Astrocyte of the spinal cord (primary cell): ENCODE results near the gene HS6ST1.

ENCODE experiments used
- DNase-seq: peaks from one replicate; pipeline ENCODE4 v3.0.0; 2011; ENCODE audit warnings: low read depth, low spot score
- H3K4me3 ChIP-seq: 2 replicates; pipeline ENCODE4 v1.5.1; 2011; ENCODE audit warnings: low read depth, mild to moderate bottlenecking, low read length, moderate library complexity
- in situ Hi-C: cut with HindIII; loops from 2 replicates; pipeline ENCODE4 v1.10.0; 2017; ENCODE audit warnings: low sequenced_read_pairs
- TF ChIP-seq, protein P1 (sequence below): IDR thresholded peaks from 2 replicates; pipeline ENCODE4 v1.5.1; 2012; ENCODE audit warnings: low read depth, mild to moderate bottlenecking, low read length, inconsistent platforms

The HS6ST1 gene

DNA sequence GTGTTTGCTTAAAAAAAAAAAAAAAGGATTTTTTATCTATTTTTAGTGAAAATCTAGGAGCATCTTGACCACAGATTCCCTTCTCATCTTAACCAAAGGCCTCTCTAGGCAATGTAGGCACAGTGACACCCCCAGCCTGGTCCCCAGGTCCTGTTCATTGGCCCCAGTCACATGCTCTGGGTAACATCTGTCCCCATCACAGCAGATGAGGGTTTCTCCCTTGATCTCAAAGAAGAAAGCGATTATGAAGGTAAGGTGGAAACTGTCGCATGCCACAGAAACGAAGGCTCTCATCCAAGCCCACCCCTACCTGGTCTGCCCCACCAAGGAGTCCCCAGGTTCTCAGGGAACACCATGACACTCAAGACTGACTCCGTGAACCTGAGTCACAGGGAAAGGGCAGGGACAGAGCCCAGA lies 4.7 kb downstream of the HS6ST1 start:
- in situ Hi-C loops = no loop called here

DNA sequence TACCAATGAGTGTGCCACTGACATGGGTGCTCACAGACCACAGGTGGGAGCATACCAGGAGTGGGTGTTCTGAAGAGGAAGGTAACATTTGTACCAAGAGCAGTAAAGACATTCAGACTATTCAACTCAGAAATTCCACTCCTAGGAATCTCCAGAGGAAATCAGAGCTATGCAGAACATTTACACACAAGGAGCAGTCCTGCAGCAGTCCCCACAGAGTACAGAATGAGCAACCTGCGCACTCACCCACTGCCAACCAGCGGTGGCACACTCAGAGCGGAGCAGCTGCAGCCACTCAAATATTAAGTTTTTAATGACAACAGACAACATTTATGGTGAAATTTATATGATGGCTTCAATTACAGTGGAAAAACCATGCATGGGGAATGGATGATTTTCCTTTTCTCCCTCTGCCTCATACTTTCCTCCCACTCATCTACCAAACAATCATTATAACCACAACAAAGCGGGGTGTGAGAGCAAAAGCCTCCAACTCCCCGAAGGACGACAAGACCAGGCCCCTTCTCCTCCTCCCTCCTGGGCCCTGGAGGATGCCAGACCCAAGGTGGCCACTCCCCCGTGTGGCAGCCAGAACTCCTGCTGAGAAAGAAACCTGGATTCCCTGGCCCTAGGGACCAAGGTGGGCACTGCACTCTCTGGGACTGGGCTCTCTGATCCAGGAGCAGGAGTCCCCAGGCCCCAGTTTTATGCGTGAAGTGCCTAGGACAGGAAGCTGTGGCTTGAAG lies 5.4 kb downstream of the HS6ST1 start:
- TF ChIP-seq, protein P1, sequence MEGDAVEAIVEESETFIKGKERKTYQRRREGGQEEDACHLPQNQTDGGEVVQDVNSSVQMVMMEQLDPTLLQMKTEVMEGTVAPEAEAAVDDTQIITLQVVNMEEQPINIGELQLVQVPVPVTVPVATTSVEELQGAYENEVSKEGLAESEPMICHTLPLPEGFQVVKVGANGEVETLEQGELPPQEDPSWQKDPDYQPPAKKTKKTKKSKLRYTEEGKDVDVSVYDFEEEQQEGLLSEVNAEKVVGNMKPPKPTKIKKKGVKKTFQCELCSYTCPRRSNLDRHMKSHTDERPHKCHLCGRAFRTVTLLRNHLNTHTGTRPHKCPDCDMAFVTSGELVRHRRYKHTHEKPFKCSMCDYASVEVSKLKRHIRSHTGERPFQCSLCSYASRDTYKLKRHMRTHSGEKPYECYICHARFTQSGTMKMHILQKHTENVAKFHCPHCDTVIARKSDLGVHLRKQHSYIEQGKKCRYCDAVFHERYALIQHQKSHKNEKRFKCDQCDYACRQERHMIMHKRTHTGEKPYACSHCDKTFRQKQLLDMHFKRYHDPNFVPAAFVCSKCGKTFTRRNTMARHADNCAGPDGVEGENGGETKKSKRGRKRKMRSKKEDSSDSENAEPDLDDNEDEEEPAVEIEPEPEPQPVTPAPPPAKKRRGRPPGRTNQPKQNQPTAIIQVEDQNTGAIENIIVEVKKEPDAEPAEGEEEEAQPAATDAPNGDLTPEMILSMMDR = peak; percentile 42
- DNase-seq = no peak
- H3K4me3 ChIP-seq = no peak overlapping the region
- in situ Hi-C loops = no loop called here

More for the DNA sequence above, 4.7 kb downstream of the HS6ST1 start:
- no peak for DNase-seq
- TF ChIP-seq, protein P1 = no peak
- no peak overlapping the region for H3K4me3 ChIP-seq

DNA sequence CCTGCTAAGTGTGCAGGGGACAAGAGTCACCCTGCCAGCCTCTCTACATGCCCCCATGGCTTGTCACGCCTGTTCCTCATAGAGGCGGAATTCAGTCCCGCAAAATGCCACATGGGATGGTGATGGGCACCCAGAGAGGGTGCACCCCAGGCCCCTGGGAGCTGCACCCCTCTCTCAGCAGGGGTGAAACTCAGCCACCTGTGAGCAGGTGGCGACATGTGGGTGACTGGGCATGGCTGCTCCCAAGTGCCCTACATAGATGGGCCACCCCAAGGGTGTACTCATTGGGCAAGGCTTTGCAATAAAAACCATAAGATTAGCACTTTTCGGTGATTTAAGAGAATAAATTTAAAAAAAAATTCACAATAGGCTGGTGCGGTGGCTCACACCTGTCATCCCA lies 6.3 kb downstream of the HS6ST1 start:
- TF ChIP-seq, protein P1 = no peak
- H3K4me3 ChIP-seq = no peak overlapping the region
- in situ Hi-C loops = no loop called here
- no peak for DNase-seq

DNA sequence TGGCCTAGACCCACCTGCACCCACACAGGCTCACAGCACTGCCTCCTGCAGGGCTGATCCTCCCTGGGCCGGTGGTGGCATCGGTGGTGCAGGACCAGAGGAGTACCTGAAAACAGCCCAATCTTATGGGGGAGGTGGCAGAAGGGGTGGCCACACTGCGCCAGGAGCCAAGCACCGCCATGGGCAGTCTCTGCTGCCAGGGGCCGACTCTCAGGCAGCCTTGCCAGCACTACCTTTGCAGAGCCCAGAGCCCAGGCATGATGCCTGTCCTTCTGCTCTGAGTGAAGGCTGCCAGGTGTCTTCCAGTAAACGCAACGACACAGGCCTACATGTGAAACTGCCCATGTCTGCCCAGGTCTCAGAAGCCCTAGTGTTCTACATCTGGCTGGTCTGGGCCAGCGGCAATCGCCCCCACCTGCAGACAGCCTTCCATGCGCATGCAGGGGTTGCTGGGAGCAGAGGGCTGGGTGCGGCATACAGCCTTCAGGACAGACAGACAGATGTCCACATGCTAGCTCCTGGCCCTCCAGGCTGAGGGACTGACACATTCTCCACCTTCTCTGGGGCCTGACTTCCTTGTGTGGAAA lies 6.8 kb downstream of the HS6ST1 start:
- in situ Hi-C loops = no loop called here
- TF ChIP-seq, protein P1 = no peak
- no peak for DNase-seq
- no peak overlapping the region for H3K4me3 ChIP-seq

DNA sequence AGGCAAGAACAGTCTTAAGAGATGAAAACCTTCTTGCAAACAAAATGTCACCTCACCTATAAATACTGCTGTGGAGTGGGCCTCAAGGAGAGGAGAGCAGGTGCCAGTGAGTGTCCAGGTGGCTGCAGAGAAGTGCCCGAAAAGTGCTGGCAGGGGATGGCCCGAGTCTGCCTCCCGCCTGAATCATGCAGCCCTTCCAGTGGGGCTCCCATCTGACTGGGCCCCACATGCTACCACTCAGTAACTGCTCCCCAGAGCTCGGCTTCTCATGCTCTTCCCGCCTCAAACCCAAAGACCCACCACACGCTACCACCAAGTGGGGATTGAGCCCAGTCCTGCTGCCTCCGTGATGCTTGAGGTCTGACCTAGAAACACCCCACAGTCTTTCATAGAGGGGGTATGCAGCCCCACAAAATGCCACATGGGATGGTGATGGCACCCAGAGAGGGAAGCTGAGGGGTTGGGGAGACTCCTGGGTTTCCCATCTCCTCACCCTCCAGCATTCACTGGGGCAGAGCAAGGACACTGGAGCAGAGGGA lies 7.4 kb downstream of the HS6ST1 start:
- in situ Hi-C loops = no loop called here
- no peak for DNase-seq
- TF ChIP-seq, protein P1 = no peak
- no peak overlapping the region for H3K4me3 ChIP-seq

DNA sequence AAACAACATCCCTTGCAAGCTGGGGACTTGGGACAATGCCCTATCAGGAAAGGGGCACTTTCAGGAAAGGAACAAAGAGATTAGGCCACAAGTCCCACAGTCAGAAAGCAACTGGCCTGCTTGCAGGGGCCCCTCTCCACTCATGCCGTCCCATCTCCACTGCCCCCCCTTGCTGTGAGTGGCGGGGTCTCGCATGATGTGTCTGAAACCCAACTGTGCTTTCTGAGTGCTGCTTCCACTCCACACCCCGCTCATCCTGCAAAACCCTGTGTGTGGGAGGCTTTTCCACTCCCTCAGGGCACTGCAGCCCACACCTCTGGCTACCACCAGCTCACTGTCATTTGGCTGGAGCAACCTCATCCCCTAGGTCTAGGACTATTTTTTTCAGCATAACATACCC lies 7.9 kb downstream of the HS6ST1 start:
- no peak for DNase-seq
- in situ Hi-C loops = no loop called here
- TF ChIP-seq, protein P1 = no peak
- H3K4me3 ChIP-seq = no peak overlapping the region
